Measurements from ENCODE around the gene C20orf144.

C20orf144 gene

GRCh38 chr20:33673410-33674293 is 11.5 kb downstream of the C20orf144 start:
- peak; percentile 42 for ATAC-seq (ENCODE audit: low read depth)
- H3K27me3 Mint-ChIP-seq, result no peaks in the 10 kb centered on the region
- no peak for DNase-seq (ENCODE audit: low spot score in 2 of 2)
- peak overlapping the region; percentile 79 for H3K27ac Mint-ChIP-seq
- peaks cover 2% of the 10 kb centered on the region for H3K36me3 Mint-ChIP-seq
- peaks cover 20% of the 10 kb centered on the region for H3K4me1 Mint-ChIP-seq
- H3K4me3 Mint-ChIP-seq, result peak overlapping the region; percentile 97
- H3K9me3 Mint-ChIP-seq, result no peaks in the 10 kb centered on the region

- ATAC-seq (ENCODE audit: low read depth) (peak; percentile 87), DNase-seq (ENCODE audit: low spot score in 2 of 2) (peak; percentile 41 to 63)
- Mint-ChIP-seq H3K9me3 (no peaks in the 10 kb centered on the region), H3K4me3 (peak within 1 kb of the TSS; percentile 97), H3K4me1 (peaks cover 27% of the 10 kb centered on the region), H3K27ac (peak within 1 kb of the TSS; percentile 79), H3K27me3 (no peaks in the 10 kb centered on the region), H3K36me3 (peaks cover 2% of the 10 kb centered on the region)
These were observed 12.4 kb downstream of the C20orf144 start, which contains the start of gene NECAB3 for GRCh38 chr20:33674294-33675135. Gene NECAB3, minus strand, starts transcription at chr20:33674428. Its CDS starts 76 bp downstream, at chr20:33674352.

- no peak for ATAC-seq (ENCODE audit: low read depth)
- no peaks in the 10 kb centered on the region for H3K9me3 Mint-ChIP-seq
- no peaks in the 10 kb centered on the region for H3K27me3 Mint-ChIP-seq
These were observed 13.2 kb downstream of the C20orf144 start for GRCh38 chr20:33675136-33675959.

GRCh38 chr20:33676121-33676520 is 14.0 kb downstream of the C20orf144 start:
- Mint-ChIP-seq H3K4me1 (peaks cover 28% of the 10 kb centered on the region), H3K9me3 (no peaks in the 10 kb centered on the region), H3K4me3 (no peak overlapping the region), H3K27me3 (no peaks in the 10 kb centered on the region), H3K27ac (no peak overlapping the region), H3K36me3 (peaks cover 2% of the 10 kb centered on the region)
- ATAC-seq (ENCODE audit: low read depth) (no peak), DNase-seq (ENCODE audit: low spot score in 2 of 2) (no peak)

More at GRCh38 chr20:33675136-33675959, 13.2 kb downstream of the C20orf144 start:
- Mint-ChIP-seq H3K4me1 (peaks cover 25% of the 10 kb centered on the region), H3K36me3 (peaks cover 2% of the 10 kb centered on the region), H3K27ac (no peak overlapping the region), H3K4me3 (peak overlapping the region; percentile 72)
- no peak for DNase-seq (ENCODE audit: low spot score in 2 of 2)

GRCh38 chr20:33676652-33677645 is 14.8 kb downstream of the C20orf144 start:
- ATAC-seq (ENCODE audit: low read depth), result no peak
- Mint-ChIP-seq H3K4me1 (peaks cover 32% of the 10 kb centered on the region), H3K36me3 (peaks cover 2% of the 10 kb centered on the region), H3K27ac (no peak overlapping the region), H3K9me3 (no peaks in the 10 kb centered on the region), H3K4me3 (no peak overlapping the region), H3K27me3 (no peaks in the 10 kb centered on the region)
- no peak for DNase-seq (ENCODE audit: low spot score in 2 of 2)

GRCh38 chr20:33677991-33678702 is 16.0 kb downstream of the C20orf144 start:
- Mint-ChIP-seq H3K36me3 (peaks cover 2% of the 10 kb centered on the region), H3K27me3 (no peaks in the 10 kb centered on the region), H3K4me1 (peaks cover 30% of the 10 kb centered on the region), H3K9me3 (no peaks in the 10 kb centered on the region), H3K4me3 (no peak overlapping the region), H3K27ac (peak overlapping the region; percentile 14)
- ATAC-seq (ENCODE audit: low read depth) (no peak), DNase-seq (ENCODE audit: low spot score in 2 of 2) (no peak)

- Mint-ChIP-seq H3K4me3 (peak overlapping the region; percentile 12), H3K27ac (peak overlapping the region; percentile 14), H3K4me1 (peaks cover 25% of the 10 kb centered on the region), H3K27me3 (no peaks in the 10 kb centered on the region), H3K36me3 (no peaks in the 10 kb centered on the region), H3K9me3 (no peaks in the 10 kb centered on the region)
- DNase-seq (ENCODE audit: low spot score in 2 of 2), result peak; percentile 61 to 73
- peak; percentile 97 for ATAC-seq (ENCODE audit: low read depth)
These were observed 17.8 kb downstream of the C20orf144 start for GRCh38 chr20:33679758-33680485.

GRCh38 chr20:33680686-33681085 is 18.6 kb downstream of the C20orf144 start:
- ATAC-seq (ENCODE audit: low read depth), result no peak
- Mint-ChIP-seq H3K27ac (no peak overlapping the region), H3K4me3 (no peak overlapping the region), H3K36me3 (no peaks in the 10 kb centered on the region), H3K9me3 (no peaks in the 10 kb centered on the region), H3K4me1 (peaks cover 27% of the 10 kb centered on the region), H3K27me3 (no peaks in the 10 kb centered on the region)
- DNase-seq (ENCODE audit: low spot score in 2 of 2), result no peak

GRCh38 chr20:33681288-33681687 is 19.2 kb downstream of the C20orf144 start:
- no peaks in the 10 kb centered on the region for H3K36me3 Mint-ChIP-seq
- no peaks in the 10 kb centered on the region for H3K27me3 Mint-ChIP-seq
- DNase-seq (ENCODE audit: low spot score in 2 of 2), result no peak
- H3K4me1 Mint-ChIP-seq, result peaks cover 27% of the 10 kb centered on the region
- no peak overlapping the region for H3K27ac Mint-ChIP-seq
- no peak for ATAC-seq (ENCODE audit: low read depth)
- H3K9me3 Mint-ChIP-seq, result no peaks in the 10 kb centered on the region
- H3K4me3 Mint-ChIP-seq, result no peak overlapping the region

GRCh38 chr20:33681728-33682353 is 19.7 kb downstream of the C20orf144 start:
- Mint-ChIP-seq H3K27ac (no peak overlapping the region), H3K36me3 (no peaks in the 10 kb centered on the region), H3K27me3 (no peaks in the 10 kb centered on the region), H3K9me3 (no peaks in the 10 kb centered on the region), H3K4me1 (peaks cover 31% of the 10 kb centered on the region), H3K4me3 (no peak overlapping the region)
- no peak for ATAC-seq (ENCODE audit: low read depth)
- DNase-seq (ENCODE audit: low spot score in 2 of 2), result no peak

GRCh38 chr20:33684533-33685327 is 22.6 kb downstream of the C20orf144 start:
- peak overlapping the region; percentile 82 for H3K27ac Mint-ChIP-seq
- H3K4me1 Mint-ChIP-seq, result peaks cover 26% of the 10 kb centered on the region
- H3K9me3 Mint-ChIP-seq, result no peaks in the 10 kb centered on the region
- no peaks in the 10 kb centered on the region for H3K27me3 Mint-ChIP-seq
- H3K4me3 Mint-ChIP-seq, result peak overlapping the region; percentile 86
- no peaks in the 10 kb centered on the region for H3K36me3 Mint-ChIP-seq
- DNase-seq (ENCODE audit: low spot score in 2 of 2) (no peak), ATAC-seq (ENCODE audit: low read depth) (no peak)
